Measurements from ENCODE around the gene RBL2. TPM values are rescaled to one million over a fixed set of nuclear protein-coding genes. Genes with fewer than 3 reads are reported as not detected.

The RBL2 gene
- total and polyA plus RNA-seq, 2 donors (not counting 1 experiment from before 2014, with no cell fraction given), result 70.7 to 171 TPM

- Histone ChIP-seq H3K79me2 (ENCODE audit: control insufficient read depth, insufficient read depth, low read length) (no peaks in the 10 kb centered on the region), H4K20me1 (ENCODE audit: control insufficient read depth, insufficient read depth, low read length, poor library complexity, severe bottlenecking) (no peaks in the 10 kb centered on the region), H3K9ac (ENCODE audit: low read length) (no peak overlapping the region), H2AFZ (ENCODE audit: insufficient read depth, low read depth, low read length, poor library complexity, severe bottlenecking) (no peak overlapping the region), H3K27me3 (replicated peaks in 1 of 4; ENCODE audit: control extremely low read depth in 1 of 4, control insufficient read depth in 3 of 4, insufficient read depth in 4 of 4, low read length in 3 of 4) (no peaks in the 10 kb centered on the region), H3K9me3 (ENCODE audit: control extremely low read depth in 1 of 3, control insufficient read depth in 2 of 3, insufficient read depth in 1 of 3, low read length in 2 of 3) (no peaks in the 10 kb centered on the region), H3K27ac (ENCODE audit: low read length in 2 of 2) (no peak overlapping the region), H3K4me3 (ENCODE audit: control extremely low read depth in 1 of 5, extremely low read depth in 1 of 5, insufficient read depth in 1 of 5, low read depth in 2 of 5, low read length in 4 of 5) (no peak overlapping the region), H3K4me2 (replicated peaks; ENCODE audit: low read depth, low read length, poor library complexity, severe bottlenecking) (no peak overlapping the region), H3K4me1 (ENCODE audit: control insufficient read depth in 2 of 2, insufficient read depth in 2 of 2, low read length in 2 of 2) (no peaks in the 10 kb centered on the region), H3K36me3 (replicated peaks in 1 of 2; ENCODE audit: control extremely low read depth in 1 of 2, control insufficient read depth in 1 of 2, extremely low read depth in 1 of 2, insufficient read depth in 2 of 2, low read length in 1 of 2) (peaks cover 12 to 76% of the 10 kb centered on the region in 2 experiments)
- no peaks in the 10 kb centered on the region for H3K9me3 Mint-ChIP-seq (ENCODE audit: insufficient read depth)
- ChIA-PET POLR2A (no interaction called here), CTCF (no interaction called here)
- no peak for DNase-seq
- no peak overlapping the region for H3K27ac Mint-ChIP-seq
- no peak for TF ChIP-seq CTCF (IDR thresholded peaks at IDR 0.05)
- TF ChIP-seq EZH2 (IDR thresholded peaks at IDR 0.05; ENCODE audit: borderline replicate concordance, insufficient read depth, low read depth, low read length, poor library complexity, severe bottlenecking), result no peak
- WGBS (ENCODE audit: insufficient coverage), result no CpG with 5 or more reads among the region's 2 CpGs
- intact Hi-C loops (cut with micrococcal nuclease), result no loop called here
- H3K4me3 Mint-ChIP-seq, result no peak overlapping the region
- ATAC-seq (ENCODE audit: low read depth), result no peak
- H3K4me1 Mint-ChIP-seq, result no peaks in the 10 kb centered on the region
- H3K27me3 Mint-ChIP-seq, result no peaks in the 10 kb centered on the region
These were observed 42.6 kb downstream of the RBL2 start for GRCh38 chr16:53476867-53477266.

- H3K4me1 Mint-ChIP-seq, result no peaks in the 10 kb centered on the region
- H3K27ac Mint-ChIP-seq, result no peak overlapping the region
- Histone ChIP-seq H3K9ac (ENCODE audit: low read length) (no peak overlapping the region), H3K4me2 (replicated peaks; ENCODE audit: low read depth, low read length, poor library complexity, severe bottlenecking) (no peak overlapping the region), H3K4me3 (ENCODE audit: control extremely low read depth in 1 of 5, extremely low read depth in 1 of 5, insufficient read depth in 1 of 5, low read depth in 2 of 5, low read length in 4 of 5) (no peak overlapping the region), H3K36me3 (replicated peaks in 1 of 2; ENCODE audit: control extremely low read depth in 1 of 2, control insufficient read depth in 1 of 2, extremely low read depth in 1 of 2, insufficient read depth in 2 of 2, low read length in 1 of 2) (peaks cover 8 to 79% of the 10 kb centered on the region in 2 experiments), H3K27me3 (replicated peaks in 1 of 4; ENCODE audit: control extremely low read depth in 1 of 4, control insufficient read depth in 3 of 4, insufficient read depth in 4 of 4, low read length in 3 of 4) (no peaks in the 10 kb centered on the region), H3K79me2 (ENCODE audit: control insufficient read depth, insufficient read depth, low read length) (no peaks in the 10 kb centered on the region), H3K27ac (ENCODE audit: low read length in 2 of 2) (no peak overlapping the region), H3K4me1 (ENCODE audit: control insufficient read depth in 2 of 2, insufficient read depth in 2 of 2, low read length in 2 of 2) (no peaks in the 10 kb centered on the region), H4K20me1 (ENCODE audit: control insufficient read depth, insufficient read depth, low read length, poor library complexity, severe bottlenecking) (no peaks in the 10 kb centered on the region), H2AFZ (ENCODE audit: insufficient read depth, low read depth, low read length, poor library complexity, severe bottlenecking) (no peak overlapping the region), H3K9me3 (ENCODE audit: control extremely low read depth in 1 of 3, control insufficient read depth in 2 of 3, insufficient read depth in 1 of 3, low read length in 2 of 3) (no peaks in the 10 kb centered on the region)
- WGBS (ENCODE audit: insufficient coverage), result no CpG with 5 or more reads among the region's 5 CpGs
- TF ChIP-seq CTCF (IDR thresholded peaks at IDR 0.05) (no peak), EZH2 (IDR thresholded peaks at IDR 0.05; ENCODE audit: borderline replicate concordance, insufficient read depth, low read depth, low read length, poor library complexity, severe bottlenecking) (no peak)
- CTCF ChIA-PET, result no interaction called here
- H3K27me3 Mint-ChIP-seq, result no peaks in the 10 kb centered on the region
- DNase-seq (no peak), ATAC-seq (ENCODE audit: low read depth) (no peak)
- intact Hi-C loops (cut with micrococcal nuclease), result no loop called here
- POLR2A ChIA-PET, result interaction anchor here (0.6 to 0.7 kb wide), 2 partner anchors 24 to 220 kb away, joined by 4 to 5 read pairs; partner anchors contain the start of gene AKTIP
- H3K4me3 Mint-ChIP-seq, result no peak overlapping the region
- H3K9me3 Mint-ChIP-seq (ENCODE audit: insufficient read depth), result no peaks in the 10 kb centered on the region
These were observed 44.7 kb downstream of the RBL2 start for GRCh38 chr16:53478965-53479364.

Measured in B cell (primary cell).